ENCODE data around the gene ZNF280D.

The ZNF280D gene

DNA sequence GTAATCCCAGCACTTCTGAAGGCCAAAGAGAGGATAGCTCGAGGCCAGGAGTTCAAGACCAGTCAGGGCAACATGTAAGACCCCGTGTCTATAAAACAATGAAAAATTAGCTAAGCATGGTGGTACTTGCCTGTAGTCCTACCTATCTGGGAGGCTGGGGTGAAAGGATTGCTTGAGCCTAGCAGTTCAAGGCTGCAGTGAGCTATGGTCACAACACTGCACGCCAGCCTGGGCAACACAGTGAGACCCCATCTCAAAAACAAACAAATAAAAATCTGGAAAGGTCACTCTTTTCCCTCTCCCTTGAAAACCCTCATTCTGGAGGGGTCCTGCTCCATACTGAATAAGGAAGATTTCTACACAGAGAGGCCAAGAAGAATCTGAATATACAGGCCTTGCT, 43.5 kb upstream of the ZNF280D start:
- no peak for TF ChIP-seq TOX (CRISPR knock-in tag; IDR thresholded peaks at IDR 0.05; ENCODE audit: borderline replicate concordance)
- no peak for TF ChIP-seq ZC3H10 (CRISPR knock-in tag; IDR thresholded peaks at IDR 0.05)
- TF ChIP-seq ESRRG (CRISPR knock-in tag; IDR thresholded peaks at IDR 0.05), result no peak
- TF ChIP-seq ARNTL (CRISPR knock-in tag; IDR thresholded peaks at IDR 0.05; ENCODE audit: borderline replicate concordance, low read depth), result no peak
- TF ChIP-seq, protein P1, sequence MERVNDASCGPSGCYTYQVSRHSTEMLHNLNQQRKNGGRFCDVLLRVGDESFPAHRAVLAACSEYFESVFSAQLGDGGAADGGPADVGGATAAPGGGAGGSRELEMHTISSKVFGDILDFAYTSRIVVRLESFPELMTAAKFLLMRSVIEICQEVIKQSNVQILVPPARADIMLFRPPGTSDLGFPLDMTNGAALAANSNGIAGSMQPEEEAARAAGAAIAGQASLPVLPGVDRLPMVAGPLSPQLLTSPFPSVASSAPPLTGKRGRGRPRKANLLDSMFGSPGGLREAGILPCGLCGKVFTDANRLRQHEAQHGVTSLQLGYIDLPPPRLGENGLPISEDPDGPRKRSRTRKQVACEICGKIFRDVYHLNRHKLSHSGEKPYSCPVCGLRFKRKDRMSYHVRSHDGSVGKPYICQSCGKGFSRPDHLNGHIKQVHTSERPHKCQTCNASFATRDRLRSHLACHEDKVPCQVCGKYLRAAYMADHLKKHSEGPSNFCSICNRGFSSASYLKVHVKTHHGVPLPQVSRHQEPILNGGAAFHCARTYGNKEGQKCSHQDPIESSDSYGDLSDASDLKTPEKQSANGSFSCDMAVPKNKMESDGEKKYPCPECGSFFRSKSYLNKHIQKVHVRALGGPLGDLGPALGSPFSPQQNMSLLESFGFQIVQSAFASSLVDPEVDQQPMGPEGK (CRISPR knock-in tag; IDR thresholded peaks at IDR 0.05; ENCODE audit: borderline replicate concordance), result no peak
- TF ChIP-seq, protein P2, sequence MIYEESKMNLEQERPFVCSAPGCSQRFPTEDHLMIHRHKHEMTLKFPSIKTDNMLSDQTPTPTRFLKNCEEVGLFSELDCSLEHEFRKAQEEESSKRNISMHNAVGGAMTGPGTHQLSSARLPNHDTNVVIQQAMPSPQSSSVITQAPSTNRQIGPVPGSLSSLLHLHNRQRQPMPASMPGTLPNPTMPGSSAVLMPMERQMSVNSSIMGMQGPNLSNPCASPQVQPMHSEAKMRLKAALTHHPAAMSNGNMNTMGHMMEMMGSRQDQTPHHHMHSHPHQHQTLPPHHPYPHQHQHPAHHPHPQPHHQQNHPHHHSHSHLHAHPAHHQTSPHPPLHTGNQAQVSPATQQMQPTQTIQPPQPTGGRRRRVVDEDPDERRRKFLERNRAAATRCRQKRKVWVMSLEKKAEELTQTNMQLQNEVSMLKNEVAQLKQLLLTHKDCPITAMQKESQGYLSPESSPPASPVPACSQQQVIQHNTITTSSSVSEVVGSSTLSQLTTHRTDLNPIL (CRISPR knock-in tag; IDR thresholded peaks at IDR 0.05; ENCODE audit: low read depth), result no peak
- TF ChIP-seq GLIS3 (CRISPR knock-in tag; IDR thresholded peaks at IDR 0.05), result no peak
- TF ChIP-seq ISL1 (CRISPR knock-in tag; IDR thresholded peaks at IDR 0.05), result no peak
- TF ChIP-seq, protein P3, sequence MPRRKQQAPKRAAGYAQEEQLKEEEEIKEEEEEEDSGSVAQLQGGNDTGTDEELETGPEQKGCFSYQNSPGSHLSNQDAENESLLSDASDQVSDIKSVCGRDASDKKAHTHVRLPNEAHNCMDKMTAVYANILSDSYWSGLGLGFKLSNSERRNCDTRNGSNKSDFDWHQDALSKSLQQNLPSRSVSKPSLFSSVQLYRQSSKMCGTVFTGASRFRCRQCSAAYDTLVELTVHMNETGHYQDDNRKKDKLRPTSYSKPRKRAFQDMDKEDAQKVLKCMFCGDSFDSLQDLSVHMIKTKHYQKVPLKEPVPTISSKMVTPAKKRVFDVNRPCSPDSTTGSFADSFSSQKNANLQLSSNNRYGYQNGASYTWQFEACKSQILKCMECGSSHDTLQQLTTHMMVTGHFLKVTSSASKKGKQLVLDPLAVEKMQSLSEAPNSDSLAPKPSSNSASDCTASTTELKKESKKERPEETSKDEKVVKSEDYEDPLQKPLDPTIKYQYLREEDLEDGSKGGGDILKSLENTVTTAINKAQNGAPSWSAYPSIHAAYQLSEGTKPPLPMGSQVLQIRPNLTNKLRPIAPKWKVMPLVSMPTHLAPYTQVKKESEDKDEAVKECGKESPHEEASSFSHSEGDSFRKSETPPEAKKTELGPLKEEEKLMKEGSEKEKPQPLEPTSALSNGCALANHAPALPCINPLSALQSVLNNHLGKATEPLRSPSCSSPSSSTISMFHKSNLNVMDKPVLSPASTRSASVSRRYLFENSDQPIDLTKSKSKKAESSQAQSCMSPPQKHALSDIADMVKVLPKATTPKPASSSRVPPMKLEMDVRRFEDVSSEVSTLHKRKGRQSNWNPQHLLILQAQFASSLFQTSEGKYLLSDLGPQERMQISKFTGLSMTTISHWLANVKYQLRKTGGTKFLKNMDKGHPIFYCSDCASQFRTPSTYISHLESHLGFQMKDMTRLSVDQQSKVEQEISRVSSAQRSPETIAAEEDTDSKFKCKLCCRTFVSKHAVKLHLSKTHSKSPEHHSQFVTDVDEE (CRISPR knock-in tag; IDR thresholded peaks at IDR 0.05), result no peak
- TF ChIP-seq BACH2 (CRISPR knock-in tag; IDR thresholded peaks at IDR 0.05; ENCODE audit: borderline replicate concordance), result no peak
- TF ChIP-seq ZNF70 (CRISPR knock-in tag; IDR thresholded peaks at IDR 0.05), result no peak
- TF ChIP-seq ZNF565 (CRISPR knock-in tag; conservative IDR thresholded peaks at IDR 0.05; ENCODE audit: low read depth), result no peak
- no peak for ATAC-seq

DNA sequence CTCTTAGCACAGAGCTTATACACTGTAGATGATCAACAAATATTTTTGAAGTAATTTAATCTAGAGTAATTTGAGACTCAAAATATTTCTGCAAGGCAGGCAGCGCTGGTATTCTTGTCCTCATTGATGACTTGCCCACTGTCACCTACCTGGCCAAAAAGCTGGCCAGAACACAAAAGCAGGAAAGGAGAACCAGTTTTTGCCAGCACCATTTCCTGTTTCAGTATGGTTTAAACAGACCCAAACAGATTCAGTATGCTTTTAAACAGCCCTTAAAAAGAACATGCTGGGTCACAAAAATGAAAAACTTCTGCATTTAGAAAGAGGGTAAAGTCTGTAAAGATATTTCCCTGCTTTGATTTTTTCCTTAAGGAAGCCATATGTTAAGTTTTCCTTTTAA, 42.3 kb upstream of the ZNF280D start:
- TF ChIP-seq ZNF8 (CRISPR knock-in tag; IDR thresholded peaks at IDR 0.05) (no peak), PPARA (CRISPR knock-in tag; IDR thresholded peaks at IDR 0.05; ENCODE audit: borderline replicate concordance) (no peak), ISL1 (CRISPR knock-in tag; IDR thresholded peaks at IDR 0.05) (no peak), SNAI2 (CRISPR knock-in tag; IDR thresholded peaks at IDR 0.05) (no peak), ARNTL (CRISPR knock-in tag; IDR thresholded peaks at IDR 0.05; ENCODE audit: borderline replicate concordance, low read depth) (no peak), BACH2 (CRISPR knock-in tag; IDR thresholded peaks at IDR 0.05; ENCODE audit: borderline replicate concordance) (no peak), ESRRG (CRISPR knock-in tag; IDR thresholded peaks at IDR 0.05) (no peak), ZC3H10 (CRISPR knock-in tag; IDR thresholded peaks at IDR 0.05) (no peak), TOX (CRISPR knock-in tag; IDR thresholded peaks at IDR 0.05; ENCODE audit: borderline replicate concordance) (no peak), ZFP30 (CRISPR knock-in tag; IDR thresholded peaks at IDR 0.05) (no peak), ZNF565 (CRISPR knock-in tag; conservative IDR thresholded peaks at IDR 0.05; ENCODE audit: low read depth) (no peak)
- TF ChIP-seq, protein P4, sequence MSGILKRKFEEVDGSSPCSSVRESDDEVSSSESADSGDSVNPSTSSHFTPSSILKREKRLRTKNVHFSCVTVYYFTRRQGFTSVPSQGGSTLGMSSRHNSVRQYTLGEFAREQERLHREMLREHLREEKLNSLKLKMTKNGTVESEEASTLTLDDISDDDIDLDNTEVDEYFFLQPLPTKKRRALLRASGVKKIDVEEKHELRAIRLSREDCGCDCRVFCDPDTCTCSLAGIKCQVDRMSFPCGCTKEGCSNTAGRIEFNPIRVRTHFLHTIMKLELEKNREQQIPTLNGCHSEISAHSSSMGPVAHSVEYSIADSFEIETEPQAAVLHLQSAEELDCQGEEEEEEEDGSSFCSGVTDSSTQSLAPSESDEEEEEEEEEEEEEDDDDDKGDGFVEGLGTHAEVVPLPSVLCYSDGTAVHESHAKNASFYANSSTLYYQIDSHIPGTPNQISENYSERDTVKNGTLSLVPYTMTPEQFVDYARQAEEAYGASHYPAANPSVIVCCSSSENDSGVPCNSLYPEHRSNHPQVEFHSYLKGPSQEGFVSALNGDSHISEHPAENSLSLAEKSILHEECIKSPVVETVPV (CRISPR knock-in tag; IDR thresholded peaks at IDR 0.05), result no peak
- TF ChIP-seq, protein P2 (CRISPR knock-in tag; IDR thresholded peaks at IDR 0.05; ENCODE audit: low read depth), result no peak
- TF ChIP-seq, protein P5, sequence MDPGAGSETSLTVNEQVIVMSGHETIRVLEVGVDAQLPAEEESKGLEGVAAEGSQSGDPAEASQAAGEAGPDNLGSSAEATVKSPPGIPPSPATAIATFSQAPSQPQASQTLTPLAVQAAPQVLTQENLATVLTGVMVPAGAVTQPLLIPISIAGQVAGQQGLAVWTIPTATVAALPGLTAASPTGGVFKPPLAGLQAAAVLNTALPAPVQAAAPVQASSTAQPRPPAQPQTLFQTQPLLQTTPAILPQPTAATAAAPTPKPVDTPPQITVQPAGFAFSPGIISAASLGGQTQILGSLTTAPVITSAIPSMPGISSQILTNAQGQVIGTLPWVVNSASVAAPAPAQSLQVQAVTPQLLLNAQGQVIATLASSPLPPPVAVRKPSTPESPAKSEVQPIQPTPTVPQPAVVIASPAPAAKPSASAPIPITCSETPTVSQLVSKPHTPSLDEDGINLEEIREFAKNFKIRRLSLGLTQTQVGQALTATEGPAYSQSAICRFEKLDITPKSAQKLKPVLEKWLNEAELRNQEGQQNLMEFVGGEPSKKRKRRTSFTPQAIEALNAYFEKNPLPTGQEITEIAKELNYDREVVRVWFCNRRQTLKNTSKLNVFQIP (CRISPR knock-in tag; IDR thresholded peaks at IDR 0.05; ENCODE audit: borderline replicate concordance, low read depth), result no peak
- TF ChIP-seq, protein P3 (CRISPR knock-in tag; IDR thresholded peaks at IDR 0.05), result no peak
- ATAC-seq, result peak; percentile 60
